Thoracic aorta (tissue), 2 donors: ENCODE results near the gene POU2F2. TPM values are rescaled to one million over a fixed set of nuclear protein-coding genes. Genes with fewer than 3 reads are reported as not detected.

Experiments used
- ATAC-seq: fragments of 150-250 bp; one replicate; pipeline ENCODE4 v1.8.0; 2017; ENCODE audit warnings: low read depth; ENCODE audit not compliant: insufficient number of reproducible peaks, low FRiP score
- DNase-seq: peaks from one replicate; pipeline ENCODE4 v3.0.0-alpha.2; 2020; ENCODE audit warnings: low spot score
- H3K27ac ChIP-seq, 2 donors: fragments of 200-600 bp; sonication (generic); 1 replicate in 1 of 2; 2 replicates in 1 of 2; pipeline ENCODE4 v1.5.1; 2016; ENCODE audit warnings: mild to moderate bottlenecking in 2 of 2, moderate library complexity in 2 of 2
- H3K27me3 ChIP-seq: fragments of 200-600 bp; sonication (generic); replicated peaks from 2 replicates; pipeline ENCODE4 v1.6.0; 2016; ENCODE audit warnings: mild to moderate bottlenecking; ENCODE audit not compliant: insufficient read depth
- H3K36me3 ChIP-seq: fragments of 200-600 bp; sonication (generic); one replicate; pipeline ENCODE4 v1.5.1; 2016
- H3K4me1 ChIP-seq, 2 donors: fragments of 200-600 bp; sonication (generic); 1 replicate in 1 of 2; 2 replicates in 1 of 2; pipeline versions ENCODE4 v1.5.1 to v1.6.0; 2016; ENCODE audit warnings: low read depth in 2 of 2, mild to moderate bottlenecking in 1 of 2; ENCODE audit not compliant: control insufficient read depth in 1 of 2
- H3K4me3 ChIP-seq: fragments of 200-600 bp; sonication (generic); 2 replicates; pipeline ENCODE4 v1.5.1; 2016; ENCODE audit warnings: mild to moderate bottlenecking
- H3K9me3 ChIP-seq: fragments of 200-600 bp; sonication (generic); 2 replicates; pipeline ENCODE4 v1.5.1; 2016
- total RNA-seq, 2 donors: library from RNA; depleted of rRNA; stranded (reverse); fragments of >200 nt; gene quantifications; one replicate each; pipeline versions ENCODE4 v1.1.0 to v1.2.3, GENCODE V29; 2016
- TF ChIP-seq, protein P1 (sequence below): fragments of 200-600 bp; sonication (generic); IDR thresholded peaks from one replicate; pipeline ENCODE4 v1.5.1; 2019; ENCODE audit warnings: antibody characterized with exemption

POU2F2 gene
- total RNA-seq, 2 donors from 2014 or later, result 0.85 to 5.8 TPM

DNA sequence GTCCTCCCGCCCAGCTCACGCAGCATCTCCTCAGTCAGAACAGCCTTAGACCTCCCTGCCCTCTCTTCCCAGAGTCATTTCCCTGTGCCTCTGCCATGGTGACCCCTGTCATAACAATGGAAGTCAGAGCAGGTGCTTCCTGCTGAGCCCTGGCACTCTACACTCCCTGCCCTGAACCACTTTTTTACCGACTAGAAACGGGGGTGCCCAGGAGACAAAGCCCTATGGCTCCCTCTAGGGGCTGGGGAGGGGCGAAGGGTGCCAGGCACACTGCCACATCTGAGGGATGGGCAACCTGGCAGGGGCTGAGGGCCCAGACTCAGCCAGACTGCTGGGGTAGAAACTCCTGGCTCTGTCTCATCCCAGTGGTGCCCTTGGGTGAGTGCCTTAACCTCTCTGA is 39.9 kb downstream of the POU2F2 start:
- H3K27me3 ChIP-seq, result no peaks in the 10 kb centered on the region
- no peaks in the 10 kb centered on the region for H3K9me3 ChIP-seq
- H3K4me3 ChIP-seq, result no peak overlapping the region
- H3K27ac ChIP-seq, result no peak overlapping the region
- ATAC-seq (no peak), DNase-seq (no peak)
- no peaks in the 10 kb centered on the region for H3K36me3 ChIP-seq
- TF ChIP-seq, protein P1, sequence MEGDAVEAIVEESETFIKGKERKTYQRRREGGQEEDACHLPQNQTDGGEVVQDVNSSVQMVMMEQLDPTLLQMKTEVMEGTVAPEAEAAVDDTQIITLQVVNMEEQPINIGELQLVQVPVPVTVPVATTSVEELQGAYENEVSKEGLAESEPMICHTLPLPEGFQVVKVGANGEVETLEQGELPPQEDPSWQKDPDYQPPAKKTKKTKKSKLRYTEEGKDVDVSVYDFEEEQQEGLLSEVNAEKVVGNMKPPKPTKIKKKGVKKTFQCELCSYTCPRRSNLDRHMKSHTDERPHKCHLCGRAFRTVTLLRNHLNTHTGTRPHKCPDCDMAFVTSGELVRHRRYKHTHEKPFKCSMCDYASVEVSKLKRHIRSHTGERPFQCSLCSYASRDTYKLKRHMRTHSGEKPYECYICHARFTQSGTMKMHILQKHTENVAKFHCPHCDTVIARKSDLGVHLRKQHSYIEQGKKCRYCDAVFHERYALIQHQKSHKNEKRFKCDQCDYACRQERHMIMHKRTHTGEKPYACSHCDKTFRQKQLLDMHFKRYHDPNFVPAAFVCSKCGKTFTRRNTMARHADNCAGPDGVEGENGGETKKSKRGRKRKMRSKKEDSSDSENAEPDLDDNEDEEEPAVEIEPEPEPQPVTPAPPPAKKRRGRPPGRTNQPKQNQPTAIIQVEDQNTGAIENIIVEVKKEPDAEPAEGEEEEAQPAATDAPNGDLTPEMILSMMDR, result no peak
- H3K4me1 ChIP-seq, result peaks cover 5 to 17% of the 10 kb centered on the region in 2 donors

DNA sequence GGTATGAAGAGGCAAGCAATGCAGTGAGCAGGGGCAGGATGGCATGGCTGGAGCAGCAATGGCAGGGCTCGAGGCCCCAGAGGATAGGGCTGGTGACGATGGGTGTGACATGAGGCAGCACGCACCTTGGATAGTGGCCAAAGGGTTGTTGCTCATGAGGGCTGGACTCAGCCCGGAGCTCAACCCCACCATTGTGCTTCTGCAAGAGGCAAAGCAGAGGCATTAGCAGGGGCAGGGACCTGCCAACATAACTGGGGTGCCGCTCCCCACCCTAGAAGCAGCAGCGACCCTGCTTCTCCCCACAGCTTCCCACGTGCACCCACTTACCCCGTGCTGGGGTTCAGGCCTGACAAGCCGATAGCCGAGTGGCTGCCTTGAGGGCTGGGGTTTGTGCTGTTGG is 40.5 kb downstream of the POU2F2 start:
- H3K9me3 ChIP-seq, result no peaks in the 10 kb centered on the region
- peaks cover 5 to 17% of the 10 kb centered on the region in 2 donors for H3K4me1 ChIP-seq
- no peak overlapping the region for H3K27ac ChIP-seq
- no peaks in the 10 kb centered on the region for H3K36me3 ChIP-seq
- TF ChIP-seq, protein P1, result no peak
- H3K27me3 ChIP-seq, result no peaks in the 10 kb centered on the region
- ATAC-seq (no peak), DNase-seq (no peak)
- no peak overlapping the region for H3K4me3 ChIP-seq

DNA sequence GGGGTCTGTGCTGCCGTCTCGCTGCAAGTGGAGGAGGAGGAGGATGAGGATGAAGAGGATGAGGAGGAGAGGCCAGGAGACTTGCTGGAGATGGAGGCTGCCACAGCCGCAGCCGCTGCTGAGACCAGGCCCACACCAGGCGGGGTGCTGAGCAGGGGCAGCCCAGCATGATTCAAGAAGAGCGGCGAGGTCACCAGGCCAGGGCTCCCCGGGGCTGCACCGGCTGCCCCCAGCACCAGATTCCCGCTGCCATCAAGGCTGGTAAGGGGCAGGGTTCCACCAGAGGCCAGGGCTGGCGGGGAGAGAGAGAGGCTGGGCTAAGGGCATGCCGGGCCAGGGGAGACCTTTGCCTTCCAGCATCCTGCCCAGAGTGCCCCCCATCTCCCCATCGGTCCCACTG is 40.9 kb downstream of the POU2F2 start:
- Histone ChIP-seq H3K4me1 (peaks cover 5 to 17% of the 10 kb centered on the region in 2 donors), H3K27ac (no peak overlapping the region)
- DNase-seq, result no peak

DNA sequence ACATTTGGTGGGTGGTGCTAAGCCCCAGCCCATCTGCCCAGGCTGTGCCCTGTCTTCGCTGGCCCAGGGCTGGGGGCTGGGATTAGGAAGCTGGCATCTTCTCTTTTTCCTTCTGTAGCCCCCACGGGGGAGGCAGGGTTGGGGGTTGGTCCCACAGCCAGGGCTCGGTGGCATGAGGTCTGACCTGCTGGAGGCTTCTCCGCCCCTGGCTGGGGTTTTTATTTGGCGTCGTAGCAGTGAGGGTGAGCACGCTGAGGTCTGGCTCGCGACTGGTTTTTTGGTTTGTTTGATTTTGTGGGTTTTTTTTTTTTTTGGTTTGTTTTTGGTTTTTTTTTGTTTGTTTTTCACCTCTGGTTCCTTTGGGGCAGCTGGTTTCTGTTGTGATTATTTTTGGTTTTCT is 41.6 kb downstream of the POU2F2 start:
- ATAC-seq, result no peak
- Histone ChIP-seq H3K27ac (no peak overlapping the region), H3K9me3 (no peaks in the 10 kb centered on the region), H3K27me3 (no peaks in the 10 kb centered on the region), H3K36me3 (no peaks in the 10 kb centered on the region), H3K4me1 (peaks cover 5 to 17% of the 10 kb centered on the region in 2 donors), H3K4me3 (no peak overlapping the region)
- DNase-seq, result no peak
- TF ChIP-seq, protein P1, result no peak

More for the DNA sequence above, 40.9 kb downstream of the POU2F2 start:
- no peak for ATAC-seq
- TF ChIP-seq, protein P1, result no peak
- no peaks in the 10 kb centered on the region for H3K9me3 ChIP-seq
- H3K27me3 ChIP-seq, result no peaks in the 10 kb centered on the region
- no peak overlapping the region for H3K4me3 ChIP-seq
- H3K36me3 ChIP-seq, result no peaks in the 10 kb centered on the region

DNA sequence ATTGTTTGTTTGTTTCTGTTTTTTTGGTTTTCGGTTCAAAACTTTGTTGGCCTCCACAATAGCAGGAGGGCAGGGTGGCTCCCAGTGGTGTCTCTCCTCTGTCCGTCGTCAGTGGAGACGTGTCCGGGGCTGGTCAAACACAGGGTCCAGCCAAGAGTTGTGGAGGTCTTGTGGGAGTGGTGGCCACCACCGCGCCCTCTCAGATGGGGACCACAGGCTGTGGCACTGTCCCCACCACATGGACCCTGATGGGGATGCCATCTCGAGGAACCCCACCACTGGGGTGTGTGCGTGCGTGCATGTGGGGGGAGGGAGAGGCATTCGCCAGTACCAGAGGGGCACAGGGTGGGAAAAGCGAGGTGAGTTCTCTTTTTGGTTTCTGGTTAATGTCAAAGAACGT is 42.5 kb downstream of the POU2F2 start:
- no peak overlapping the region for H3K4me3 ChIP-seq
- no peaks in the 10 kb centered on the region for H3K9me3 ChIP-seq
- H3K4me1 ChIP-seq, result peaks cover 5 to 17% of the 10 kb centered on the region in 2 donors
- TF ChIP-seq, protein P1, result no peak
- H3K27ac ChIP-seq, result no peak overlapping the region
- no peaks in the 10 kb centered on the region for H3K36me3 ChIP-seq
- no peak for DNase-seq
- no peak for ATAC-seq
- no peaks in the 10 kb centered on the region for H3K27me3 ChIP-seq
